COR-L47 (cell line): ENCODE results near the gene GAL3ST2.
"Not testable (repeated sequence)": the region's sequence is repeated elsewhere in the genome, so short reads cannot be mapped to it uniquely, and the experiment has no call there.

Experiments used
- DNase-seq: peaks from one replicate; lab custom pipeline; 2025; lab: John Stamatoyannopoulos, UW

The GAL3ST2 gene

DNA sequence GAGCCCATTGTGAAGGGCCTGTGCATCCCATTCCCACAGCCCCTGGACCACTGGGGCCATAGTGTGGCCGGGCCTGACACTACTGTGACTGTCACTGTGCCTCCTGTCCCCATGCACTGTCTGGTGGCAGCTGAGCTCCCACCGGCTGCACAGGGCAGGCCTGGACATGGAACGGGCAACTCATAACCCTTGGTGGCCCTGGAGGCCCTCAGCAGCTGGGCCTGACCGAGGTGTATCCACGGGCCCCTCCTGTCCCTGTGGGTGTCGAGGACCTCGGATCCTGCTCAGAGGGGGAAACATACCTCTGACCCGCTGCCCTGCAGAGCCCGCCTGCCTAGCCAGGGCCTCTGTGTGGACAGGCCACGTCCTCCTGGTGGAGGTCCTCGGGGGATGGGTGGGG lies 7.8 kb upstream of the GAL3ST2 start:
- no peak for DNase-seq

DNA sequence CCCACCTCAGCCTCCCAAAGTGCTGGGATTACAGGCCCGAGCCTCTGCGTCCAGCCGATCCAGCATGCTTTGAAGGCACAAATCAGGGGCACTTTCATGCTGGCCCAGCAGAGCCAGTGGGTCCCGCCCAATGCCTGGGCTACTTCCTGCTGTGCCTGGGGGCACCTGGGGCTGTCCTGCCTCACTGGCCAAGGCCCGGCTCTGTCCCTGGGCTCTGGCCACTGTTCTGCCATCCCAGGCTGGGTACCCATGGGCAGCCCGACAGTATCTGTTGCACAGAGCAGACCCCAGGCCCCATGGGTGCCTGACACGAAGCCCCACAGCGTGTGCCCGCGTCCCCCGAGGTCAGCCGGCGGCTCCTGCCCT lies 6.8 kb upstream of the GAL3ST2 start:
- DNase-seq, result no peak

DNA sequence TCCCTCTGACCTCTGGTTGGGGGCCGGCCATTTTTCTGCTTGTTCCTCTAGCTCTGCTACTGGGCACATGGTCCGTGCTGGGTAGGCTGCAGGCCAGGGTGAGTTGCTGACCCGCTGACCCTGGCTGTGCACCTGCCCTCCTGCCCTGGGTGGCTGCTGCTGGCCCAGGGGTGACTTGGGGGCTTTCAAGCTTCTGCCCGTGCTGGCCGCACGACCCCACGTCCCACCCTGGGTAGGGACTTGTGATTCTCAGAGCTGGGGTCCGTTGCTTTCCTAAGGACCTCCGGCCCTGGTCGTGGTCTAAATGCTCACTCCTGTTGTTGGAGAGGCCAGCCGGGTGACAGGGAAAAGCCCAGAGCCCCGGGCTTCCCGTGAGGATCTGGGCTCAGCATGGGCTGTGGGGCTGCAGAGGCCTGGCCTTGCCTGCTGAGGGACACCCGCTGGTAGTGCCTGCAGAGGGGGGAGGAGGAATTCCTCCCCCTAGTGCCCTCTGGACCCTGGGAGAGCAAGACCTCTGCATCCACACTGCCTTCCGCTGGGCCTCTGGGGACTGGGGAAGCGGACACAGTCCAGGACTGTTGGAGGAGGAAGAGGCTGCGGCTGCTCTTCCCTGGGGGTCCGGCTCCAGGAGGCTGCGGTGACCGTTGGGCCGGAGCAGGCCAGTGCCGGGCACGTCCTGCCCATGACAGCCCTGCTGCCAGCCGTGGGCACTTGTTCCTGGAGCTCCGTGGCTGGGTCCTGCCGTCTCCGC lies 6.3 kb upstream of the GAL3ST2 start:
- no peak for DNase-seq

DNA sequence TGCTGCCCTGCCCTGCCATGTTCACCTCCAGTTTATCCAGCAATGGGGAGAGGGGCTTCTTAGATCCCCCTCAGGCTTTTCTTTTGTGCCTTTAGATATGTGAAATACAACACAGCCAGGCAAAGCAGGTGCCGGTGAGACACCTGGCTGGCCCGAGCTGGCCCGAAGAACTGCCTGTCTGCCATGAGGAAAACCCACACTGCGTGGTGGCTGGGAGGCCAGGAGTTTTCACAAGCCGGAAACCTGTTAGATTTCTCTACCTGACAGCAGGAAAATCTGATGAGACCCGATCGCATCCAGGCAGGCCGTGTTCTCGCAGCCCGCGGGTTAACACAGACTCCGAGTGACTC lies 5.7 kb upstream of the GAL3ST2 start:
- no peak for DNase-seq

DNA sequence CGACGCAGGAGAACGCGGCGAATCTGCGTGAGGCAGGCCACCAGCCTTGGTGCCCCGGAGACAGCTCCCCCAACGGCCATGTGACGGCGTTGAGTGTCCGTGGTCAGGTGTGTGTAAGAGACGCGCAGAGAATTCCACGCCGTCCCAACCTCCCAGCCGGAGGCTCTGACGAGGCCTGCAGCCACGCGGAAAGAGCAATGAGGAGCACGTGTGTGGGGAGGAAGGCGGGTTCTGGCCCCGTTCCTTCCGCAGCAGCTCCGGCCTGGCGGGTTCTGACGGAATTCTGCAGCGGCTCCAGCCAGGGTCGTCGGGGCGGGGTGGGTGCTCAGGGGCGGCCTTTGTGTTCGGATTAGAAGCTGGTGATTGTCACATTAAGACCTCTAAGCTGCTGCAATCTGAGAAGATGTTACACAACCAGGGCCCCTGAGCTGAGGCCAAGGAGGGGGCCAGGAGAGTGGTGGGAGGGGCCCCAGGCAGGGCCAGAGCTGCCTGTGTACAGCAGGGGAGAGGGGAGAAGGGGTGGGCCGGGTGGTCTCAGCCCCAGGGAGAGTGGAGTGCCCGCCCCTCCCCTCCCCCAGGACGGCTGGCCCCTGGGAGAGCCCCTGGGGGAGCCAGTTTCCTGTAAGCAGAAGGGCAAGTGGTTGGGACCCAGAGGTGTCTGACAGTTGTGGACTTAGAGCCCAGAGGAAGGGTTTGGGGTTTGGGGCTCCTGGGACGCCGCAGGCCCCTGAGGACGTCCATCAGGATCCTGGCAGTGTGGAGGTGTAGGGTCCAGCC lies 5.1 kb upstream of the GAL3ST2 start:
- no peak for DNase-seq

DNA sequence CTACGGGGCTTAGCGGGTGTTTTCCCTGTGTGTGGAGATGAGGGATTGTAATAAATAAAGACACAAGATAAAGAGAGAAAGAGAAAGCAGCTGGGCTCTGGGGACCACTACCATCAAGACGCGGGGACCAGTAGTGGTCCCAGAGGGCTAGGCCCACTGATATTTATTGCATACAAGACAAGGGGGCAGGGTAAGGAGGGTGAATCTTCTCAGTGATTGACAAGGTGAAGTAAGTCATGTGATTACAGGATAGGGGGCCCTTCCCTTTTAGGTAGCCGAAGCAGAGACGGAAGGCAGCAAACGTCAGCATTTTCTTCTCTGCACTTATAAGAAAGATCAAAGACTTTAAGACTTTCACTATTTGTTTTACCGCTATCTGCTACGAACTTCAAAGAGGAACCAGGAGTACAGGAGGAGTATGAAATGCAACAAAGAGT lies 4.5 kb upstream of the GAL3ST2 start:
- DNase-seq, result no peak

DNA sequence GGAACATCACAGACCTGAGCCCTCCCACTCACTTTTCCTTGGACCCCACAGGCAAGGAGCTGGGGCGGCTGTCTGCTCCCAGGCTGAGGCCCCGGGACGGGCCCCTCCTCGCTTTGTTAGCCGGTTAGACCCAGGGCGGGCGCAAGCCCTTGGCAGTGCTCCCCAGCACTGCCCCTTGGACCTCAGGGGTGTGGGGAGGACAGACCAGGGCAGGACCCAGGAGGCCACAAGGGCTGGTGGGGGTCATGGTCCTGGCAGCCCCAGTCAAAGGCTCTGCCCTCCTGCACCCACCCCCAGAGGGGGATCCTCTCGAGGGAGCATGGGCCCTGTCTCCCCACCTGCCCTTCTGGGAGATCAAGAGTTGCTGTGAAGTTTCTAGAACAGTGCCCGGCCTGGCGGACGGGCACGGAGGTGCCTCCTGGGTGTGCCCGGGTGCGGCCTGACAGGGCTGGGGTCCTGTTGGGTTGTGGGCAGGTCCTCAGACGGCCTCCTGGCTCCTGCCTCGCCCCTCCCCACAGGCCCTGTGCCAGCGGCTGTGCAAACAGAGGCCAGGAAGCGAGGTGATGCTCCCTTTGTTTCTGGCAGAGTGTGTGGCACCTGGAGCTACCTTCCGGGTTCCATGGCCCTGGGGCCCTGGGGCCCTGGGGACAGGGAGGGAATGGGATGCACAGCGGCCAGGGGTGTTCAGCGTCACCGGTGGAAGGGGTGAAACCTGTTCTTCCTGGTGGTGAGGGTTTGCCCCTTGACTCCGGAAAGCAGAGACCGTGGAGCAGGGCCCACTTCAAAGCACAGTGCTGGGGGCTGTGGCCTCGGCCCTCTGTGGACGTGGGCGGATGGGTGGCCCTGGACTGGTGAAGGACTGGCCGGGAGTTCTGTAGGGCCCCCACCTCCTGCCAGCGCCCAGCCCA lies 2.9 kb upstream of the GAL3ST2 start:
- peak; percentile 58 for DNase-seq

DNA sequence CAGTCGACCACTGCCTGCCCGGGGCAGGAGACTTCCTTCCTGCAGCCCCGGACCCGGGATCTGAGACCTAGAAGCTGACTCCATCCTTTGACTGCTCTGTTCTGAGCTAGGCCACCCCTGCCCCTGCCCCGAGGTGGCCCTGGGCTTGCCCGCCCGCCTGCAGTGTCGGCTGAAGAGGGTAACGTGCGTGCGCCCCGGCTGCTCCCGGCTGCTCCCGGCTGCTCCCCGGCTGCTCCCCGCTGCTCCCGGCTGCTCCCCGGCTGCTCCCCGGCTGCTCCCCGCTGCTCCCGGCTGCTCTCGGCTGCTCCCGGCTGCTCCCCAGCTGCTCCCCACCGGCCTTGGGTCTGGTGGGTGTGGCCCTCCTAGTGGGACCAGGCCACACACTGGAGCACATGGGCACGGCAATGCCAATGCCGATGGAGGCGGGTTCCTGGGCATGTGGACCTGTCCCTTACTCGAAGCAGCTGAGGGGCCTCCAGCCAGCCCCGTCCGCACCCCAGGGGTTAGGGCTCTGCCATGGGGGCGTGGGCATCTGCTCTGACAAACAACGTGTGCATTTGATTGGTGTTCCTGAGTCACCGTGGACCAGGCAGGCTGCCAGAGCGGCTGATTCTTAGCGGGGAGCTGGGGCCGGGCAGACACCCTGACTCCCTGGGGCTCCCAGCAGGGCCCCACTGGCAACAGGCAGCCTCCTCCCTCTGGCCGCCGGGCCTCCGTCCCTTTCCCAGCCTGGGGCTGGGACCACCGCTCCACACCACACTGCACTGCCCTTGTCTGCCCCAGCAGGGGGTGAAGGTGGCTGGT lies 2.0 kb upstream of the GAL3ST2 start:
- peak; percentile 89 for DNase-seq

DNA sequence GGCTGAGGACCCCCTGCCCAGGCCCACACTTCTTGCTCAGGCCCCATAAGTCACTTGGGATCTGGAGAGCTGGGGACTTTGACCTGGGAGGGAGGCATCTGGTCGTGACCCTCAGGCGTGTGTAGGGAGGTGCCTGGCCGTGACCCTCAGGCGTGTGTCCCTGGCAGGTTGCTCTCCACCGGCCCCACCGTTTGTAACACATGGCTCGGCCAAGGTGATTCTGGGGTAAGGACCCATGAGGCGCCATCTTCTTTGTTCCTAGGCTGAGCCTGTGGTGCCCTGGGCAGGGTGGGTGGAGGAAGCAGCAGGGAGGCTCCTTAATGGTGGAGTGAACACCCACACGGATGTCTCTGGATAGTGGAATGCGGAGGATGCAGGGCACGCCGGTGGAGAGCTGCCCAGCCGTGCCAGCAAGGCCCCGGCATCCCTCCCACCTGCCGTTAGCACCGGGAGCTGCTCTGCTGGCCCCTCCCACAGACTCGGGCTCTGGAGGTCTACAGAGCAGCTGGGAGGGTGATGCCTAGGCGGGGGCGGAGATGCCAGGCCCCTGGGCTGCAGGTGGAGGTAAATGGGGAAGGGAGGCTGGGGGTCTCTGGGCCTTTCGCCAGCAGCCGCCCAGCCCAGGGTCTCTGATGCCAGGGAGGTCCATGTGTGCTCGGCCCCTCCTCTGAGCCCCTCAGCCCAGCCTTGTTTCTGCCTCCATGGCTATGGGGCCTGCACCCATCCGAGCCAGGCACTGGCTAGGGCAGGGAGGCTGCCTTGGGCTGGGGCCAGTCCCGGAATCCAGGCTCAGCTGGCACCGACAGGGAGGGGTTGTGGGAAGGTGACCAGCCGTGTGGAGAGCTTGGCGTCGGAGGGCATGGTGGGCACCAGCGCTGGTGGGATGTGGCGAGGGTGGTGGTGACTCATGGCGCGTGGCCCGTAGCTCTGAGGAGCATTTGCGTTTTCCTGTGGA lies 1.1 kb upstream of the GAL3ST2 start:
- DNase-seq, result no peak

DNA sequence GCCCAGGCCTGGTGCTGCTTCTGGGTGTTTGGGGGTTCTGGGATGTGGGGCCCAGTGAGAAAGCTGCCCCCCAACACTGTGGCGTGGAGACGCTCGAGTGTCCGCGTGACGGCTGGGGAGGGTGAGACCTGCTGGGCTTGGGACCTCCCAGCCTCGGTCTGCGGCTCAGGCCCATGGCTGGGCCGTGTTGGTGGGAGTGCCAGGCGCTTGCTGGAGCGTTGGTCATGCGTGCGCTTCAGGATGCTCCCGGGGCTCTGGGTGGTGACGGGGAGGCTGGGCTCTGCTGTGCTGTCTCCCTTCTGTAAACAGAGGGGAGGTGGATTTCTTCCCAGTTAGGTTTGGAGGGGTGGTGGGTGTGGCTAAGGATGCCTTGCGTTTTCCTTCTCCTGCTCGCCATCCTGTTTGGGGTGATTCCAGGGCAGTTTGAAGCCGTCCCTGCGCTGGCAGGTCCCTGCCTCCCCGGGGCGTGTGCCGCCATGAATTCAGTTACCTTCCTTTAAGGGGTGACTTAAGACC lies 606 bp downstream of the GAL3ST2 start:
- no peak for DNase-seq

DNA sequence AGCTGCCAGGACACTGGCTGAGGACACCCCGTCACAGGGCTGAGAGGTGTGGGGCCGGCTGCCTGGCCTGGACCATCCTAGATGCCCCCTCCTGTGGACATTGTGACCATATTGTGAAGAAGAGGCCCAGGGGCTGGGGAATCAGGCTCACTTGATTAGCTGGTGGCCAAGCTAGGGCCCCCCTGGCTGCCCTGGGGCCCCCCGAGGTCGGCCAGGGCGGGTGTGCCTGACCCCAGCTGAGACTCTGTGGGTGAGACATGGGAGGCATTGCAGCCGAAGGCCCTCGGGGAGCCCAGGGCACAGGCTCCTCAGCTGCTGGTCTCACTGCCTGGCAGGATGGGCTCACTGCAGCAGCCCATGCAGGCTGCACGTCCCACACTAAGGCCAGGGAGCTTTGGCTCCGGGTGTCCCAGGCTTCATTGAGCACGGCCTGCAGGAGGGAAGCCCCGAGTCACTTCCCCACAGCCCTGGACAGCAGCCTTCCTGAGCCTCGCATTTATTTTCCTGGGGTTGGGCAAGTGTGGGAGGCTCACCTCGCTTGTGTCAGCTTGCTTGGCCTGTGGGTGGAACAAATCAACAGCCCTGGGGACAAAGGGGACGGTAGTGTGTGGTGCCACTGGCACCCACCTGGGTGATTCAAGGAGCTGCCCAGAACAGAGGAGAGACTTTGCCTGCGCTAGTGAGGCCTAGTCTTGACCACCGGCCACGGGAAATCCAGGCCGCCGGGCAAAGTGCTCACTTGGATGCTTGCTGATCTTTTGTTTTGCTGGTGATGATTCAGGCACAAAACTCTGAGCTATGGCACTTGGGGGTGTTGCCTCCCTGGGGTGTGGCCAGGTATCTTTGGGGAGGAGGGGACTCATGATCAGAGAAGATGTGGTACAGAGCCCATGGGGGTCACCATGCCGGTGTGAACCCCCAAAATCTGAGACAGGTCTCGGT lies 1.3 kb downstream of the GAL3ST2 start:
- no peak for DNase-seq

DNA sequence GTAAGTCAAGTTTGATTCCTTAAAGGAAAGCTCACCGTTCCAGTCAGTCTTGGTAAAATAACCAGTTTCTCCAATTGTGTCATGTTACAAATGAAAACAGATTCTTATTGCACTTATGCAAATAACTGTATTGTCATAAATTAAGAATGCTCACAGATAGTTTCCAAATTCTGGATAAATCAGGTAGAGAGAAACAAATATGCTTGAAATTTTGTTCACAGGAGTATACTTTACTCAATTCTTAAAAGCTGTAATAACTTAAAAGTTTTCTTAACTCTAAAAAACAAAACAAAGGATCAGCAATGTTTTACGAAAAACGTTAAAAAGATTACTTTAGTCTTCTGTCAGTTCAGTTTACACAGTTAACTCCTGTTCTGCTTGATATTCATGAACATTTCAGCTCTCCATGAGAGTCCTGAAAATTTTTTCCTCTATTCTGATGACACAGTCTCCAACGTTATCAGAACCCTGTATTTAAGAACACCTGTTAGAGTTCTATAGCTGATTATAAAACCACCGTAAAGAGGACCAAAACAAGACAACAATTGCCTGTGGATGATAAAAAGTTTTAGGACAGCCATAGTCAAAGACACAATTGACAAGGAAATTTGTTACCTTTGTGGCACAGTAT lies 4.4 kb downstream of the GAL3ST2 start:
- no peak for DNase-seq

DNA sequence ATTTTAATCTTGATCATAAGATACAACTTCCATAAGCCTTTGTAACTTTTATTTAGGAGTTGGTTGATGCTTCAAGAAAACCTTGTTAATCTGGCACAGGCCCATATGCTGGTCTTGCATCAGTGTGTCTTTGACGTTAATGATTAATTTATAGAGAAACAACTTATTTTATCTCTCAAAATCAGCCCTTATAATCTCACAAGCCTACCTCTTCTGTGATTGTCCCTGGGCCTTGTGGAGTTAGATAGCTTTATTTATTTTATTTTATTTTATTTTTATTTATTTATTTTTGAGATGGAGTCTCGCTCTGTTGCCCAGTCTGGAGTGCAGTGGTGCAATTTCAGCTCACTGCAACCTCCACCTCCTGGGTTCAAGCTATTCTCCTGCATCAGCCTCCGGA lies 5.4 kb downstream of the GAL3ST2 start:
- not testable (repeated sequence) for DNase-seq

DNA sequence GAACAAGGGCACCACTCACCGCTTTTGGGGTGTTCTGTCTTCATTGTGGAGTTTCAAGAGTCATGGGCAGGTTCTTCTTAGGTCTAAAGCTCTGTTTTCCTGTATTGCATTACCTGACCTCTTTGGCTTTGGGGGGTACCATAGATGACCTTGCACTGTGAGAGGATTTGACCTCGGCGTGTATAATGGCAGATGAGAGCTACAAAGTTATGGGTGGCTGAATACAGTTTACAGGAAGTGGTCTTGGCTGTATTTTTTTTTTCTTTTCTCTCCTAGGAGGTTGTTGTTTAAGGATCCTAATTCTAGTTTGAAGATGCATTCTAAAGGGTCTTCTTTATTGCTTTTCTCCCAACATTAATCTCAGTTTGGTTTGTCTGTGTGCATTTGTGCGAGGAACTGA lies 11.5 kb downstream of the GAL3ST2 start:
- DNase-seq, result no peak

DNA sequence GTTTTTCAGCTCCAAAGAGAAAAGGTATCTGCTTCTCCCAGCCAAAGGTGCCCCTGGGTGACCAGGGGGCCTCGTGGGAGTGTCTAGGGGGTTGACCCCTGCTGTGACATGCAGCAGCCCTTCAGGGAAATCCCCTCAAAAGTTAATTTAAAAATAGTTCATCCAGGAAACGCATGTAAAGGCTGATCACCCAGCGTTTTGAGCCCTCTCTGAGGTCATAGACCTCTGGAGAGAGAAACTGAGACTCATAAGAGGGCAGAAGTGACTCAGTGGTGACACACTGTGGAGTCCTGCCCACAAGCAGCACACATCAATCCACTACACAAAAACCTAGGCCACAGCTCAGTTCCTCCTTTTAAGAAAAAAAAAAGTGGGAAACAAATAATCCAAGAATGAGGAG lies 11.9 kb downstream of the GAL3ST2 start:
- no peak for DNase-seq

DNA sequence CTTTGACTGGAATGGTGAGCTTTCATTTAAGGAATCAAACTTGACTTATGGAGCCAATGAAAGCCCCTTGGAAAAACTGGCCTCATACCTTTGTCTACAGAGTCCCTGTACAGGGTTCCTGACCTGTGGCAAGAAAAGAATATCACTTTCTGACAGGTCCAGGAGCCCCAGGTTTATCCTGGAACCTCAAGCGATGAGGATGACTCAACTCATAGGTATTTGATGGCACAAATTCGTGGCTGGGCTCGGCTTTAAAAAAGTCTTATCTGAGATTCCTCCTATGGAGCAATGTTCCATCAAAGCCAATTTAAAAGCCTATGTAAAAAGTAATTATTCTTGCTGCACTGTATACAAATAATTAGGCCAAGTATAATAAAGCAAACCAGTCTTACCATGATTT lies 14.8 kb downstream of the GAL3ST2 start:
- DNase-seq, result not testable (repeated sequence)

DNA sequence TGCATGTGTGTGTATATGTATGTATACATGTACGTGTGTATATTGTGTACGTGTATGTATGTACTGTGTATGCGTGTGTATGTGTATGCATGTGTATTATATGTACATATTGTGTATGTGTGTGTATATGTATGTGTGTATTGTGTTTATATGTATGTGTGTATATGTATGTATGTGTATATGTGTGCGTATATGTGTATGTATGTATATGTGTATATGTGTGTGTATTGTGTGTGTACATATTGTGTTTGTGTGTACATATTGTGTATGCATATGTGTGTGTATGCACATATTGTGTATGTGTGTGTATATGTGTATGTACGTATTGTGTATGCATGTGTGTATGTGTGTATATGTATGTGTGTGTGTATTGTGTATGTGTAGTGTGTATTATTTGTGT lies 16.8 kb downstream of the GAL3ST2 start:
- DNase-seq, result no peak

DNA sequence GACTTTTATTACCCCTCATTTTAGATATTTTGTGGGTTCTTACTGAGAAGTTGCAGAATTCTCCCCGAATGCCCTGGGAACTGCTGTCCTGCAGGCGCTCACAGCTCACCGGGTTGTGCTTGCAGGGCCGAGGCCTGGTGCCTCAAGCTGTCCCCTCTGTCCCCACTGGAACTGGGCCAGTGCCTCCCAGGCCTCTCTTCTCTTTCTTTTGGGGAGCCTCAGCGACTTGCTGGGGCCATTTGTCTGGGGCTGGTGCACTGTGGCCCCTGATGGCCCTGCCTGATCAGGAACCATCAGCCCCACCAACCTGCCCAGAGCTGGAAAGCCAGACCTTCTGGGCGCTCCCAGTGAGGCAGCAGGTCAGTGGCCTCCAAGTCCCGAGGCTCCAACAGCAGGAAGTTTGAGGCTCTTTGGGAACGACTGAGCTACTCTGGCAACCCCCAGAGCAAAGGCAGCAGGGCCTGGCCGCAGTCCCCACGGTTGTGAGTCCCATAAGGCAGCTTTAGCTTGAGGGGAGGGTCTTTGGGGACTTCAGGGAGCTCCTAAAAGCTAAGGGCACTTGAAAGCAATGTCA lies 17.7 kb downstream of the GAL3ST2 start:
- DNase-seq, result no peak
